Measurements from ENCODE around the gene OR7E24. TPM values are rescaled to one million over a fixed set of nuclear protein-coding genes. Genes with fewer than 3 reads are reported as not detected.

The OR7E24 gene
- total RNA-seq, 6 experiments from 2014 or later = not detected

DNA sequence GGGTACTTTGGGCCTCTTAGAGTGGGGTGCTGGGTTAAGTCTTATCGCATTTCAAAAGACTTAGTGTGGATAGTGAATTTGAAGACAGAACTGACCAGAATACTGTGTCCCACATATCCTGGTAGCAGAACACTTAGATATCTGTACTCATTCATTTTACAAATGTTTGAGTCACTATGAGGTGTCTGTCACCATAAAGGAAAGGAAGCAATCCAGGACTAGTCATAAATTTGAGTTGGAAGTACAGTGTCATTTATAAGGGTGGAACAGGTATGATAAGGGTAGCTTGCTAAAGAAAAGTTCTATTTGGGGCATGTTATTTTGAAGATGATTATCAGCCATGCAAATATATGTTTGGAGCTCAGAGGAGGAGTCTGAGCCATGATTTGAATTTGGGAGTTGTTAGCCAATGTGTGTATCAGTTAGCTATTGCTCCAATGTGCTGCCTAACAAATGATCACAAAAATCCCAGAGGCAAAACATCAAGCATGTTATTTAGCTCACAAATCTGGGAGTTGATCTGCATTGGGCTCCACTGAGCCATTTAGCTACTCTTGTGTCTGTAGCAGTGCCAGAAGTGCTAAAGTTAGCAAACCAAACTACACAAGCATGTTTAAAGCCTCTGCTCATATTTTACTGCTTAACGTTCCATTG, 38.6 kb downstream of the OR7E24 start:
- TF ChIP-seq POLR2A (IDR thresholded peaks at IDR 0.05) = no peak
- TF ChIP-seq, protein P1, sequence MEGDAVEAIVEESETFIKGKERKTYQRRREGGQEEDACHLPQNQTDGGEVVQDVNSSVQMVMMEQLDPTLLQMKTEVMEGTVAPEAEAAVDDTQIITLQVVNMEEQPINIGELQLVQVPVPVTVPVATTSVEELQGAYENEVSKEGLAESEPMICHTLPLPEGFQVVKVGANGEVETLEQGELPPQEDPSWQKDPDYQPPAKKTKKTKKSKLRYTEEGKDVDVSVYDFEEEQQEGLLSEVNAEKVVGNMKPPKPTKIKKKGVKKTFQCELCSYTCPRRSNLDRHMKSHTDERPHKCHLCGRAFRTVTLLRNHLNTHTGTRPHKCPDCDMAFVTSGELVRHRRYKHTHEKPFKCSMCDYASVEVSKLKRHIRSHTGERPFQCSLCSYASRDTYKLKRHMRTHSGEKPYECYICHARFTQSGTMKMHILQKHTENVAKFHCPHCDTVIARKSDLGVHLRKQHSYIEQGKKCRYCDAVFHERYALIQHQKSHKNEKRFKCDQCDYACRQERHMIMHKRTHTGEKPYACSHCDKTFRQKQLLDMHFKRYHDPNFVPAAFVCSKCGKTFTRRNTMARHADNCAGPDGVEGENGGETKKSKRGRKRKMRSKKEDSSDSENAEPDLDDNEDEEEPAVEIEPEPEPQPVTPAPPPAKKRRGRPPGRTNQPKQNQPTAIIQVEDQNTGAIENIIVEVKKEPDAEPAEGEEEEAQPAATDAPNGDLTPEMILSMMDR (IDR thresholded peaks at IDR 0.05) = no peak
- Histone ChIP-seq H3K4me1 (no peaks in the 10 kb centered on the region), H3K4me3 (no peak overlapping the region), H3K9me3 (peaks cover 0 to 31% (median 4%) of the 10 kb centered on the region in 4 donors), H3K36me3 (no peaks in the 10 kb centered on the region), H3K27me3 (no peaks in the 10 kb centered on the region), H3K27ac (no peak overlapping the region)
- ATAC-seq (no peak), DNase-seq (no peak)
- intact Hi-C loops (cut with DNase I) = no loop called here
- 87% methylated on average over 2 of the region's 2 CpGs for WGBS (ENCODE audit: insufficient coverage, low coverage, low lambda C conversion rate, missing lambda C conversion rate)

DNA sequence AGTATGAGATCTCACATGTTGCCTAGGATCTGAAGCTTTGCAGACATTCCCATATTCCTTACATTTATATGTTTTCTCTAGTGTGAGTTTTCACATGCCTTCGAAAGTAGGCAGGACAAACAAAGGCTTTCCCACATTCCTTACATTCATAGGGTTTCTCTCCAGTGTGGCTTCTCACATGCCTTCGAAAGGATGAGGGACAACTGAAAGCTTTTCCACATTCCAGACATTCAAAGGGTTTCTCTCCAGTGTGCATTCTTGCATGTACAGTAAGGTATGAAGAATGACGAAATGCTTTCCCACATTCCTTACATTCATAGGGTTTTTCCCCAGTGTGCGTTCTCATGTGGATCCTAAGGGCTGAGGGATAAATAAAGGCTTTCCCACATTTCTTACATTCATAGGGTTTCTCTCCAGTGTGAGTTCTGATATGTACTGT, 44.7 kb downstream of the OR7E24 start:
- Histone ChIP-seq H3K36me3 (peaks cover 8 to 24% (median 15%) of the 10 kb centered on the region in 4 donors), H3K27ac (no peak overlapping the region), H3K4me3 (no peak overlapping the region), H3K9me3 (peaks cover 0 to 52% (median 7%) of the 10 kb centered on the region in 4 donors), H3K27me3 (no peaks in the 10 kb centered on the region), H3K4me1 (no peaks in the 10 kb centered on the region)
- intact Hi-C loops (cut with DNase I) = no loop called here
- DNase-seq = no peak
- no peak for ATAC-seq
- WGBS (ENCODE audit: insufficient coverage, low coverage, low lambda C conversion rate, missing lambda C conversion rate) = 97% methylated on average over 3 of the region's 4 CpGs
- TF ChIP-seq POLR2A (IDR thresholded peaks at IDR 0.05) = no peak
- TF ChIP-seq, protein P1 (IDR thresholded peaks at IDR 0.05) = no peak

DNA sequence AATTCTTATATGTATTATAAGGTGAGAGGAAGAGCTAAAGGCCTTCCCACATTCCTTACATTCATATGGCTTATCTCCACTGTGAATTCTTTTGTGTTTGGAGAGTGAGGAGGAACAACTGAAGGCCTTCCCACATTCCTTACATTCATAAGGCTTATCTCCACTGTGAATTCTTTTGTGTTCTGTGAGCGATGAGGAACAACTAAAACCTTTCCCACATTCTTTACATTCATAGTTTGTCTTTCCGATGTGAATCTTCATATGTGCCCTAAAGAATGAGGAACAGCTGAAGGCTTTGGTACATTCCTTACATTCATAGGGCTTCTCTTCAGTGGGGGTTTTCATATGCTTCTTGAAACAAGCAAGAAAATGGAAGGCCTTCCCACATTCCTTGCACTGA, 45.6 kb downstream of the OR7E24 start:
- intact Hi-C loops (cut with DNase I) = no loop called here
- Histone ChIP-seq H3K4me1 (no peaks in the 10 kb centered on the region), H3K36me3 (peaks cover 8 to 32% (median 17%) of the 10 kb centered on the region in 4 donors), H3K27ac (no peak overlapping the region), H3K27me3 (no peaks in the 10 kb centered on the region), H3K9me3 (peaks cover 0 to 52% (median 7%) of the 10 kb centered on the region in 4 donors), H3K4me3 (no peak overlapping the region)
- TF ChIP-seq, protein P1 (IDR thresholded peaks at IDR 0.05) = no peak
- TF ChIP-seq POLR2A (IDR thresholded peaks at IDR 0.05) = no peak
- 100% methylated on average over 2 of the region's 2 CpGs for WGBS (ENCODE audit: insufficient coverage, low coverage, low lambda C conversion rate, missing lambda C conversion rate)
- no peak for ATAC-seq
- no peak for DNase-seq

Other genes starting within 250 kb of the OR7E24 start
- under 1 TPM in 2 of 6 experiments, not detected in 4; under 0.01 to 0.06 TPM for gene MUC16, start 240.5 kb upstream of the OR7E24 start, total RNA-seq
- gene OR1M1, start 163.9 kb upstream of the OR7E24 start, total RNA-seq = not detected
- gene OR7G2, start 143.5 kb upstream of the OR7E24 start, total RNA-seq = not detected
- gene OR7G1, start 135.2 kb upstream of the OR7E24 start, total RNA-seq = not detected
- gene OR7G3, start 124.0 kb upstream of the OR7E24 start, total RNA-seq = not detected
- 10 to 100 TPM in 5 of 6 experiments, 1 to 10 TPM in 1; 7.6 to 17.9 (median 12.1) TPM for gene ZNF317, start 110.5 kb upstream of the OR7E24 start, total RNA-seq
- gene OR7D2, start 72.0 kb upstream of the OR7E24 start, total RNA-seq = under 1 TPM in 1 of 6 experiments, not detected in 5; 0.09 TPM
- not detected for gene OR7D4, start 31.3 kb upstream of the OR7E24 start, total RNA-seq
- gene ZNF699, start 58.9 kb downstream of the OR7E24 start, total RNA-seq = 1 to 10 TPM in 5 of 6 experiments, under 1 TPM in 1; 0.48 to 7.8 (median 2.3) TPM
- gene ZNF559, start 73.2 kb downstream of the OR7E24 start, total RNA-seq = 1 to 10 TPM; 1.7 to 7.8 (median 4.0) TPM
- gene ZNF177, start 112.1 kb downstream of the OR7E24 start, total RNA-seq = under 1 TPM in 5 of 6 experiments, not detected in 1; 0.18 to 0.66 (median 0.61) TPM
- gene ZNF266, start 184.6 kb downstream of the OR7E24 start, total RNA-seq = 1 to 10 TPM; 4.7 to 8.5 (median 5.6) TPM
- gene ZNF560, start 247.7 kb downstream of the OR7E24 start, total RNA-seq = not detected